Neural cell (in vitro differentiated cells): ENCODE data around the gene PRDM8.

Experiments
- CTCF ChIP-seq: fragments of 450-650 bp; IDR thresholded peaks from 2 replicates; pipeline ENCODE4 v1.5.1; 2014; ENCODE audit warnings: antibody characterized with exemption, mild to moderate bottlenecking, moderate library complexity; ENCODE audit not compliant: poor library complexity, severe bottlenecking
- EZH2 ChIP-seq: fragments of 200-600, 300-800 bp; shearing (Covaris generic), sonication (generic); IDR thresholded peaks from 2 replicates; pipeline ENCODE4 v1.6.1; 2014; ENCODE audit warnings: antibody characterized with exemption, low read length, borderline replicate concordance, mild to moderate bottlenecking; ENCODE audit not compliant: insufficient read depth, poor library complexity, severe bottlenecking
- POLR2AphosphoS5 ChIP-seq: IDR thresholded peaks from 2 replicates; pipeline ENCODE4 v1.6.1; 2012
- RAD21 ChIP-seq: fragments of 450-650 bp; conservative IDR thresholded peaks from 2 replicates; pipeline ENCODE4 v1.6.1; 2014; ENCODE audit warnings: antibody characterized with exemption, mild to moderate bottlenecking, moderate library complexity
- REST ChIP-seq: IDR thresholded peaks from 2 replicates; pipeline ENCODE4 v1.6.1; 2012; ENCODE audit warnings: borderline replicate concordance
- TAF1 ChIP-seq: IDR thresholded peaks from 2 replicates; pipeline ENCODE4 v1.6.1; 2012; ENCODE audit warnings: low read depth

- TF ChIP-seq CTCF: no peak
- TF ChIP-seq RAD21: no peak
- TF ChIP-seq POLR2AphosphoS5: peak; percentile 8
- TF ChIP-seq REST: no peak
- TF ChIP-seq EZH2: no peak
- no peak for TF ChIP-seq TAF1
These were observed 11.3 kb upstream of the PRDM8 start for GRCh38 chr4:80185787-80186548.
